ENCODE data around the gene LRRC56.
"Not testable (repeated sequence)": the region's sequence is repeated elsewhere in the genome, so short reads cannot be mapped to it uniquely, and the experiment has no call there.

The LRRC56 gene

GRCh38 chr11:506238-506994, 30.9 kb upstream of the LRRC56 start:
- H3K4me1 Mint-ChIP-seq (ENCODE audit: low read depth) = peaks cover 23% of the 10 kb centered on the region
- no peaks in the 10 kb centered on the region for H3K27me3 Mint-ChIP-seq (ENCODE audit: low read depth)
- H3K9me3 Mint-ChIP-seq = no peaks in the 10 kb centered on the region
- peaks cover 18% of the 10 kb centered on the region for H3K36me3 Mint-ChIP-seq (ENCODE audit: low read depth)
- H3K4me3 Mint-ChIP-seq = peak overlapping the region; percentile 98
- peak; percentile 97 for DNase-seq (ENCODE audit: low spot score)
- peak overlapping the region; percentile 100 for H3K27ac Mint-ChIP-seq

- H3K27ac Mint-ChIP-seq = peak within 1 kb of the TSS; percentile 100
- peak; percentile 98 for DNase-seq (ENCODE audit: low spot score)
- H3K27me3 Mint-ChIP-seq (ENCODE audit: low read depth) = no peaks in the 10 kb centered on the region
Measured at GRCh38 chr11:506995-507726, 30.2 kb upstream of the LRRC56 start, which contains the start of gene RNH1. Gene RNH1 (minus strand): TSS chr11:507242. CDS start chr11:502162, 5,080 bp downstream.

GRCh38 chr11:507727-508515, 29.4 kb upstream of the LRRC56 start:
- H3K36me3 Mint-ChIP-seq (ENCODE audit: low read depth) = peaks cover 22% of the 10 kb centered on the region
- H3K9me3 Mint-ChIP-seq = no peaks in the 10 kb centered on the region
- peak overlapping the region; percentile 57 for H3K27ac Mint-ChIP-seq
- no peaks in the 10 kb centered on the region for H3K27me3 Mint-ChIP-seq (ENCODE audit: low read depth)
- H3K4me1 Mint-ChIP-seq (ENCODE audit: low read depth) = peaks cover 23% of the 10 kb centered on the region
- H3K4me3 Mint-ChIP-seq = peak overlapping the region; percentile 76
- no peak for DNase-seq (ENCODE audit: low spot score)

More at GRCh38 chr11:506995-507726, 30.2 kb upstream of the LRRC56 start, which contains the start of gene RNH1:
- Mint-ChIP-seq H3K4me3 (peak within 1 kb of the TSS; percentile 98), H3K36me3 (ENCODE audit: low read depth) (peaks cover 20% of the 10 kb centered on the region), H3K9me3 (no peaks in the 10 kb centered on the region), H3K4me1 (ENCODE audit: low read depth) (peaks cover 23% of the 10 kb centered on the region)

GRCh38 chr11:508956-509355, 28.4 kb upstream of the LRRC56 start:
- DNase-seq (ENCODE audit: low spot score) = no peak
- Mint-ChIP-seq H3K4me1 (ENCODE audit: low read depth) (peaks cover 18% of the 10 kb centered on the region), H3K4me3 (peak overlapping the region; percentile 29), H3K9me3 (no peaks in the 10 kb centered on the region), H3K27me3 (ENCODE audit: low read depth) (no peaks in the 10 kb centered on the region), H3K27ac (no peak overlapping the region), H3K36me3 (ENCODE audit: low read depth) (peaks cover 22% of the 10 kb centered on the region)

- no peak overlapping the region for H3K4me3 Mint-ChIP-seq
- DNase-seq (ENCODE audit: low spot score) = no peak
- H3K27me3 Mint-ChIP-seq (ENCODE audit: low read depth) = no peaks in the 10 kb centered on the region
- peaks cover 2% of the 10 kb centered on the region for H3K4me1 Mint-ChIP-seq (ENCODE audit: low read depth)
- H3K36me3 Mint-ChIP-seq (ENCODE audit: low read depth) = peaks cover 29% of the 10 kb centered on the region
- H3K9me3 Mint-ChIP-seq = peaks cover 7% of the 10 kb centered on the region
- H3K27ac Mint-ChIP-seq = no peak overlapping the region
Measured at GRCh38 chr11:512761-513595, 24.3 kb upstream of the LRRC56 start.

GRCh38 chr11:514606-515005, 22.7 kb upstream of the LRRC56 start:
- Mint-ChIP-seq H3K27ac (no peak overlapping the region), H3K36me3 (ENCODE audit: low read depth) (peaks cover 26% of the 10 kb centered on the region), H3K4me1 (ENCODE audit: low read depth) (peaks cover 2% of the 10 kb centered on the region), H3K27me3 (ENCODE audit: low read depth) (no peaks in the 10 kb centered on the region), H3K4me3 (no peak overlapping the region), H3K9me3 (peaks cover 7% of the 10 kb centered on the region)
- no peak for DNase-seq (ENCODE audit: low spot score)

- no peaks in the 10 kb centered on the region for H3K27me3 Mint-ChIP-seq (ENCODE audit: low read depth)
- DNase-seq (ENCODE audit: low spot score) = no peak
- H3K36me3 Mint-ChIP-seq (ENCODE audit: low read depth) = peaks cover 21% of the 10 kb centered on the region
- H3K9me3 Mint-ChIP-seq = peaks cover 7% of the 10 kb centered on the region
- H3K27ac Mint-ChIP-seq = no peak overlapping the region
- no peak overlapping the region for H3K4me3 Mint-ChIP-seq
- peaks cover 2% of the 10 kb centered on the region for H3K4me1 Mint-ChIP-seq (ENCODE audit: low read depth)
Measured at GRCh38 chr11:515131-515530, 22.2 kb upstream of the LRRC56 start.

GRCh38 chr11:516400-516799, 20.9 kb upstream of the LRRC56 start:
- no peaks in the 10 kb centered on the region for H3K27me3 Mint-ChIP-seq (ENCODE audit: low read depth)
- no peak for DNase-seq (ENCODE audit: low spot score)
- H3K4me3 Mint-ChIP-seq = no peak overlapping the region
- H3K4me1 Mint-ChIP-seq (ENCODE audit: low read depth) = peaks cover 2% of the 10 kb centered on the region
- H3K27ac Mint-ChIP-seq = no peak overlapping the region
- peaks cover 7% of the 10 kb centered on the region for H3K9me3 Mint-ChIP-seq
- peaks cover 18% of the 10 kb centered on the region for H3K36me3 Mint-ChIP-seq (ENCODE audit: low read depth)

- not testable (repeated sequence) for H3K27ac Mint-ChIP-seq; DNase-seq (ENCODE audit: low spot score); H3K4me1 Mint-ChIP-seq (ENCODE audit: low read depth); H3K4me3 Mint-ChIP-seq; H3K27me3 Mint-ChIP-seq (ENCODE audit: low read depth); H3K9me3 Mint-ChIP-seq
- H3K36me3 Mint-ChIP-seq (ENCODE audit: low read depth) = peaks cover 16% of the 10 kb centered on the region
Measured at GRCh38 chr11:516918-517685, 20.2 kb upstream of the LRRC56 start.

- Mint-ChIP-seq H3K4me1 (ENCODE audit: low read depth) (peaks cover 2% of the 10 kb centered on the region), H3K36me3 (ENCODE audit: low read depth) (peaks cover 14% of the 10 kb centered on the region), H3K27ac (peak overlapping the region; percentile 80), H3K4me3 (peak overlapping the region; percentile 81), H3K27me3 (ENCODE audit: low read depth) (no peaks in the 10 kb centered on the region), H3K9me3 (peaks cover 7% of the 10 kb centered on the region)
- peak; percentile 84 for DNase-seq (ENCODE audit: low spot score)
Measured at GRCh38 chr11:518463-519202, 18.7 kb upstream of the LRRC56 start.

- peaks cover 7% of the 10 kb centered on the region for H3K9me3 Mint-ChIP-seq
- no peaks in the 10 kb centered on the region for H3K27me3 Mint-ChIP-seq (ENCODE audit: low read depth)
- H3K4me3 Mint-ChIP-seq = no peak overlapping the region
- peaks cover 6% of the 10 kb centered on the region for H3K36me3 Mint-ChIP-seq (ENCODE audit: low read depth)
- H3K27ac Mint-ChIP-seq = no peak overlapping the region
- peaks cover 2% of the 10 kb centered on the region for H3K4me1 Mint-ChIP-seq (ENCODE audit: low read depth)
- peak; percentile 26 for DNase-seq (ENCODE audit: low spot score)
Measured at GRCh38 chr11:520428-521176, 16.7 kb upstream of the LRRC56 start.

Measured in T-helper 2 cell treated with Interferon-gamma antibody and Interleukin-4, amounts not matched to agents 5 μg/mL and 100 μg/mL, for 36 hours (primary cell).